Caki2 (cell line): ENCODE data around the gene ATP8B4. TPM values are rescaled to one million over a fixed set of nuclear protein-coding genes. Genes with fewer than 3 reads are reported as not detected.
"Not testable (repeated sequence)": the region's sequence is repeated elsewhere in the genome, so short reads cannot be mapped to it uniquely, and the experiment has no call there.

Experiments
- DNase-seq: peaks from one replicate; pipeline ENCODE4 v3.0.0-alpha.2; 2015; ENCODE audit warnings: low read depth
- in situ Hi-C: cut with HindIII; loops from 2 replicates; pipeline ENCODE4 v1.10.0; 2016; ENCODE audit warnings: low sequenced_read_pairs, low pct_unique_long_range_greater_than_20kb, mixed read lengths
- total RNA-seq: library from RNA; depleted of rRNA; stranded (reverse); fragments of >200 nt; shearing (Covaris generic); gene quantifications from 2 replicates; pipeline ENCODE4 v1.2.3, GENCODE V29; 2014; ENCODE audit warnings: low replicate concordance; rRNA removed

ATP8B4 gene, protein sequence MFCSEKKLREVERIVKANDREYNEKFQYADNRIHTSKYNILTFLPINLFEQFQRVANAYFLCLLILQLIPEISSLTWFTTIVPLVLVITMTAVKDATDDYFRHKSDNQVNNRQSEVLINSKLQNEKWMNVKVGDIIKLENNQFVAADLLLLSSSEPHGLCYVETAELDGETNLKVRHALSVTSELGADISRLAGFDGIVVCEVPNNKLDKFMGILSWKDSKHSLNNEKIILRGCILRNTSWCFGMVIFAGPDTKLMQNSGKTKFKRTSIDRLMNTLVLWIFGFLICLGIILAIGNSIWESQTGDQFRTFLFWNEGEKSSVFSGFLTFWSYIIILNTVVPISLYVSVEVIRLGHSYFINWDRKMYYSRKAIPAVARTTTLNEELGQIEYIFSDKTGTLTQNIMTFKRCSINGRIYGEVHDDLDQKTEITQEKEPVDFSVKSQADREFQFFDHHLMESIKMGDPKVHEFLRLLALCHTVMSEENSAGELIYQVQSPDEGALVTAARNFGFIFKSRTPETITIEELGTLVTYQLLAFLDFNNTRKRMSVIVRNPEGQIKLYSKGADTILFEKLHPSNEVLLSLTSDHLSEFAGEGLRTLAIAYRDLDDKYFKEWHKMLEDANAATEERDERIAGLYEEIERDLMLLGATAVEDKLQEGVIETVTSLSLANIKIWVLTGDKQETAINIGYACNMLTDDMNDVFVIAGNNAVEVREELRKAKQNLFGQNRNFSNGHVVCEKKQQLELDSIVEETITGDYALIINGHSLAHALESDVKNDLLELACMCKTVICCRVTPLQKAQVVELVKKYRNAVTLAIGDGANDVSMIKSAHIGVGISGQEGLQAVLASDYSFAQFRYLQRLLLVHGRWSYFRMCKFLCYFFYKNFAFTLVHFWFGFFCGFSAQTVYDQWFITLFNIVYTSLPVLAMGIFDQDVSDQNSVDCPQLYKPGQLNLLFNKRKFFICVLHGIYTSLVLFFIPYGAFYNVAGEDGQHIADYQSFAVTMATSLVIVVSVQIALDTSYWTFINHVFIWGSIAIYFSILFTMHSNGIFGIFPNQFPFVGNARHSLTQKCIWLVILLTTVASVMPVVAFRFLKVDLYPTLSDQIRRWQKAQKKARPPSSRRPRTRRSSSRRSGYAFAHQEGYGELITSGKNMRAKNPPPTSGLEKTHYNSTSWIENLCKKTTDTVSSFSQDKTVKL
- total RNA-seq, result not detected in 2 replicates

DNA sequence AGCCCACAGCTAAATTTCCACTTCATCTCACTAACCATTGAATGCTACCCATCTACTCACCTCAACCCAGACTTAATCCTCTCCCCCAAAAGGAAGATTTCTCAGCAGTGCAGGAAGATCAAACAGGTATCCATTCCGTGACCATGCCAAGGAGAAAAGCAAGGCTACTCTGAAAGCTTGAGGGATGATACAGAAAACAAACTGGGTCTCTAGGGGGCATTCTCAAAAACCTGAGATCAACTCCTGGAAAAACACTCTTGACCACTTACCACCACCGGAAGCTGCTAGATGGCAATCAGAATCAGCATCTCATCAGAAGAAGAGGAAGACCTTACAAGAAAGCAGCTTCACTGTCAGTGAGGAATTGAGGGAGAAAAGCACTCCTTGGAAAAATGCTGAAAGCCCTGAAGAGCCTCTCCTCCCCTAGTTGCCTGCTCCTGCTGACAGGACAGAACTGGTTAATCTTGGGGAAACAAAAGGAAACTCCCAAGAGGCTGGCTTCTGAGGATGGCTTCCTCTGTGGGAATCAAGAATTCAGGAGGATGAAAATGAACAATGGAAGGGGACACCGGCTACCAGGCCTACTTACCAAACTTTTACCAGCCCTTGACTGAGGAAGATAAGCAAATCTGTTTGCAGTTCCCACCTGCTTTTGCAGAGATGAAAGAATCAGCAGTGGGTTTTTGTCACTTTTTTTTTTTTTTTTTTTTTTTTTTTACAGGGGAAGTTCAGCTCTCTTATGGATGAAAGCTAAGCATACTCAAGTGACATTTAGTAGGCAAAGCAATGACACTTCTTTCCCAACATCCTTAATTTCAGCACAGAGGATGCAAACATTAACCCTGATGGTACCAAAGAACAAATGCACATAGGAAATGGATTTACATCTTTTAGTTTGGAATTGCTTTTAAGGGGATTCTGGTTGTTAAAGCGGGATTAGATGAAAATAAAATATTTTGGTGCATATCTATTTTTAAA is at the start of gene ATP8B4:
Gene ATP8B4 (minus strand): TSS at position 171 of the 978 bp plus-strand sequence. CDS start 12,267 bp downstream, outside the sequence.
- in situ Hi-C loops, result no loop called here
- DNase-seq, result no peak

DNA sequence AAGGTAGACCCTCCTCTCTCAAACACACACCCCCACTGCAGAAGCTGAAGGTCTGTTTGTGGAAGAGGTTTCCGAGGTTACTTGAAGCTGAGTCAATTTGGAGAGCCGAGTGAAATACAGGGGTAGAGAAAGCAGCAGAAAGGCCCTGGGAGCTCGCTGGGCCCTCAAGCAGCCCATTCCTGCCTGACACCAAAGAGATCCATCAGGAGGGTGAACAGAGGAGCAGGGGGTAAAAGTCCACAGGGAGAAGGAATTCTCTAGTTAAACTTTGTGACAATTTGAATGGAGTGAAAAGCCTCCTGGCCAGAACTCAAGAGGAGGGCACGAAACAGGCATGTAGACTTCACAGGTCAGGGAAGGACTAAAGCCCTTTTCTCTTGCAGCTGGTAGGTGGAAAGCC is 49.3 kb upstream of the ATP8B4 start:
- no peak for DNase-seq
- in situ Hi-C loops, result no loop called here

DNA sequence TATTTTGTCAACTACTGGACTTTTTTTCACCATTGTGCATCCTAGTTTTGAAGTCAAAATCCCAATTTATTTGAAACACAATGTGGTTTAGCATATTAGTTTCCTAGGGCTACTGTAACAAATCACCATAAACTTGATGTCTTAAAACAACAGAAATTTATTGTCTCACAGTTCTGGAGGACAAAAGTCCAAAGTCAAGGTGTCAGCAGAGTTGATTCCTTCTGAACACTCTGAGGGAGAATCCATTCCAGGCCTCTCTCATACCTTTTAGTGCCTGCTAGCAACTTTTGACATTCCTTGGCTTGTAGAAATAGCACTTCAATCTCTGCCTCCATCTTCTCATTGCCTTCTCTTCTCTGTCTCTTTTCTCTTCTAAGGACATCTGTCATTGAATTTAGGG is 48.1 kb upstream of the ATP8B4 start:
- in situ Hi-C loops, result no loop called here

DNA sequence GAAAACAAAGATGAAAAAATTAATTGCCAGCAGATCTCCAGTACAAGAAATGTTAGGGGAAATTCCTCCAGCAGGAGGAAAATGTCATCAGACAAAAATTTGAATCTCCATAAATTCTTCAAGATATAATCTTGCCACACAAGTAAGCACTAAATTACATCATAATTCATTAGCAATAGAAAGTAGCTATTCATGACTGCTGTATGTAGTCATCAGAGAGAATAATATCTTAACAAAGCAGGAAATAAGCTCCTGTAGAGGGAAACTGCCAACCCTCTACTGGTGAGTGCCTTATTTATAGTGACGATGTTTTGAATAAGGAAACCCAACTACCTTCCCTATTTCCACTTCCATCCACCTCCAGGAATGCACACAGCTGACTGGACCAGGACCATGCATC is 47.2 kb upstream of the ATP8B4 start:
- in situ Hi-C loops, result no loop called here
- no peak for DNase-seq

More for the DNA sequence above, 48.1 kb upstream of the ATP8B4 start:
- no peak for DNase-seq

DNA sequence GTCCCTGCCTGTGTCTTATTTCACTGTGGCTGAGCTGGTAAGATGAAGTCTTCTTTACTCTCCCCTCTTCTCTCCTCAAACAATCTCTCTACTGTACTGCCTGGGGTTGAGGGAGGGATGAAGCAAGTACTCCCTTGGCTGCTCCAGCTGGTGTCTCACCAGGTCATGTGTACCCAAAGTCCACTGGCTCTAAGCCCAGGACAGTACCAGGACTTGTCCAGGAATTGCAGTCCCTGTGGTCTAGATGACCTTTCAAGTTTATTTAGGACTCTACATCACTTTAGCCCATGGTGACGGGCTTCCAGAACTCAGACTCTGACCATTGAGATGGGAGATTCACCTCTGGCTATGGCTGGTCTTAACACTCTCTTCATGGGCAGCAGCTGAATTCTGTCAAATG is 45.4 kb upstream of the ATP8B4 start:
- DNase-seq, result no peak
- in situ Hi-C loops, result no loop called here

DNA sequence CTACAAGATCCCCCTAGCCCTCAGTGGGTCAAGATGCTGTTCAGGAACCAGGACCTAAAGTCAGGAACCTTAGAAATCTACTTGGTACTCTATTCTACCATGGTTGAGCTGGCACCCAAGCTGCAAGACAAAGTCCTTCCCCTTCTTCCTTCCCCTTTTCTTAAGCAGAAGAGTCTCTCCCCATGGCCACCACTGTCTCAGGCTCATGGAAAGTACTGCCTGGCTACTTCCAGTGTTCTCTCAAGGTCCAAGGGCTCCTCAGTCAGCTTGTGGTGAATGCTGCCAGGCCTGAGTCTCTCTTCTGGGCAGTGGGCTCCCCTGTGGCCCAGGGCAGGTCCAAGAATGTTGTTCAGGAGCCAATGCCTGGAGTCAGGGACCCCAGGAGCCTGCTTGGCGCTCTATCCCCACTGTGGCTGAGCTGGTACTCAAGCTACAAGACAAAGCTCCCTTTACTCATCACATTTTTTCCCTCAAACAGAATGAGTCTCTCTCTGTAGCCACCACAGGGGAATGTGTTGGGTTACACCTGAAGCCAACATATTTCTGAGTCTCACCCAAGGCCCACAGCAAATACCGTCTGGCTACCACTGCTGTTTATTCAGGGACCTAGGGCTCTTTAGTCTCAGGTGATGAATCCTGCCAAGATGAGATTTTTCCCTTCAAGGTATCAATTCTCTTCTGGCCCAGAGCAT is 44.8 kb upstream of the ATP8B4 start:
- DNase-seq, result no peak
- in situ Hi-C loops, result no loop called here

DNA sequence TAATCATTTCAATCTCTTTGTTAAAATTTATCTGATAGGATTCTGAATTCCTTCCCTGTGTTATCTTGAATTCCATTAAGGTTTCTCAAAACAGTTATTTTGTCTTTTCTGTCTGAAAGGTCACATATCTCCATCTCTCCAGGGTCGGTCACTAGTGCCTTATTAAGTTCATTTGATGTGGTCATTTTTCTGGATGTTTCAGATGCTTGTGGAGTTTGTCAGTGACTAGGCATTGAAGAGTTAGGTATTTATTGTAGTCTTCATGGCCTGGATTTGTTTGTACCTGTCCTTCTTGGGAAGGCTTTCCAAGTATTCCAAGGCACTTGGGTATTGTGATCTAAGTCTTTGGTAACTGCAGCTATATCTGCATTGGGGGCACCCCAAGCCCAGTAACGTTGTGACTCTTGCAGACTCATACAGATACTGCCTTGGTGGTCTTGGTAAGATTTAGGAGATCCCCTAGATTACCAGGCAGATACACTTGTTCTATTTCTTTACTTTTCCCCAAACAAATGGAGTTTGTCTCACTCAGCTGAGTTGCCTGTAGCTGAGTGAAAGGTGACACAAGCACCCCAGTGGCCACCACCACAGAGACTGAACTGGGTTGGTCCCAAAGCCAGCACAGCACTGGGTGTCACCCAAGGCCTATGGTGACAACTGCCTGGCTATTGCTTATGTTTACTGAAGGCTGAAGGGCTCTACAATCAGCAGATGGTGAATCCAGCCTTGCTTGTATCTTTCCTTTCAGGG is 44.1 kb upstream of the ATP8B4 start:
- DNase-seq, result peak; percentile 27
- in situ Hi-C loops, result no loop called here

DNA sequence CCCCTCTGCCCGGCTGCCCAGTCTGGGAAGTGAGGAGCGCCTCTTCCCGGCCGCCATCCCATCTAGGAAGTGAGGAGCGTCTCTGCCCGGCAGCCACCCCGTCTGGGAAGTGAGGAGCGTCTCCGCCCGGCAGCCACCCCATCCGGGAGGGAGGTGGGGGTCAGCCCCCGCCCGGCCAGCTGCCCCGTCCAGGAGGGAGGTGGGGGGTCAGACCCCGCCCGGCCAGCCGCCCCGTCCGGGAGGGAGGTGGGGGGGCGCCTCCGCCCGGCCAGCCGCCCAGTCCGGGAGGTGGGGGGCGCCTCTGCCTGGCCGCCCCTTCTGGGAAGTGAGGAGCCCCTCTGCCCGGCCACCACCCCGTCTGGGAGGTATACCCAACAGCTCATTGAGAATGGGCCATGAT is 39.2 kb upstream of the ATP8B4 start:
- DNase-seq, in situ Hi-C loops: not testable (repeated sequence)

DNA sequence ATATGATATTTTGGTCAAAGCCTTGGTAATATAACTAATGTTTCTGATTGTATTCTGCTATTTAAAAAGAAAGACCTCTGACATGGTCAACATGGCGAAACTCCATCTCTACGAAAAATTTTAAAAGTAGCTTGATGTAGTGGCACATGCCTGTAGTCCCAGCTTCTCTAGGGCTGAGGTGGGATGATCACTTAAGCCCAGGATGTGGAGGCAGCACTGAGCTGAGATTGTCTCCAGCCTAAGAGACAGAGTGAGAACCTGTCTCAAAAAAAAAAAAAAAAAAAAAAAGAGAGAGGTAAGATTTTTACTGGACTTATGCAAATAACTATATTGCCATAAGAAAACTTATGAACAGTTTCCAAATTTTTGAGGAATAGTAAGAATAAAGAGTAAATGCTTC is 32.4 kb upstream of the ATP8B4 start:
- DNase-seq, result no peak
- in situ Hi-C loops, result no loop called here

DNA sequence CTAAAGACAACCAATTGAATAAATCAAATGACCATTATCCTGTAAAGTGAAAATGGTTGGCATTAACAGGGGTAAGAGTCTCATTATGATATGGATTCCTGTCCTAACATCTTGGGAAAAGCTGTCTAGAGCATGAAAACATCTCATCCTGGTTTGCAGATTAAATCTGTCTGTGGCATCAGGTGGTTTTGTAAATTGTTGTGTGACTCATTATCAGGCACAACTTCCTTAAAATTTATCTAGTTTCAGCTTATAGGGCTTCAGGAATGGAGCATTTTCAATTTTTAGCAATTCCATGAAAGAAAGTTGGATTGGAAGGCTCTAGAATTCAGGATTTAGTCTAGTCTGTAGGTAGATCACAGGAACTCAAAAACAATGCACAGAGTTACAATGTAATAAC is 31.8 kb upstream of the ATP8B4 start:
- in situ Hi-C loops, result no loop called here
- DNase-seq, result no peak

DNA sequence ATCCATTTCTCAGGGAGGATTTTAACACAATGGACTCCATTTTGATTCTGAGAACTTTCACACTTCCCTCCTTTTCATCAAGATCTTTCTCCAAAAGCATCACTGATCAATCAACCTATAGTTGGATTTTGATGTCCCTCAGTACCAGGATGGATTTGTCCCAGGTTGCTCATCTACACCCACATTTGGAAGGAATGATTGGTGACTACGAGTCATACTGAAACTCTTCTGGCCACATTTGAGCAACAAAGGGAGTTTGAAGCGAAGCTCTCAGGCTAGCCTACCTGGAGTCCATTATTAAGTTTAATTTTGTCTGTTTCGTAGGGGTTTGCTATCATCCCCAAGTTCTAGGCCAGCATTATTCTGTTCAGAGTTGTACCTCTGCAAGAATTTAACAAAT is 31.3 kb upstream of the ATP8B4 start:
- in situ Hi-C loops, result no loop called here
- DNase-seq, result no peak

DNA sequence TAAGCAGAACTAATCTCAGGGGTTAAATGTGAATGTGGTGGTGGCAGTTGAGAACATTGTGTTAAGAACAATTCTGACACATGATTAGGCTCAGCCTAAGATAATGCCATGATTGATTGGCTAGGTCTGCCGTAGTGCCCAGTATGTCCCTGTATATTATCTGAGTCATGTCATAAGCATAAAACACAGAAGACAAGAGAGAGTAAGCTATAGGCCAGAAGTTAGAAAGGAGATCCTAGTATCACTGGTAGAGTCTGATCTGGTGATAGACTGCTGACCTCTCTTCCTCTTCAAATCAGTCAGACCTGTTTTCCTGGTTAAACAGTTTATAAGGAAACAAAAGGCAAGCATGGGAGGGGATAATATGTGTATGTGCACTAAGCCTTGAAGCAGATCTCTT is 30.1 kb upstream of the ATP8B4 start:
- no peak for DNase-seq
- in situ Hi-C loops, result no loop called here

DNA sequence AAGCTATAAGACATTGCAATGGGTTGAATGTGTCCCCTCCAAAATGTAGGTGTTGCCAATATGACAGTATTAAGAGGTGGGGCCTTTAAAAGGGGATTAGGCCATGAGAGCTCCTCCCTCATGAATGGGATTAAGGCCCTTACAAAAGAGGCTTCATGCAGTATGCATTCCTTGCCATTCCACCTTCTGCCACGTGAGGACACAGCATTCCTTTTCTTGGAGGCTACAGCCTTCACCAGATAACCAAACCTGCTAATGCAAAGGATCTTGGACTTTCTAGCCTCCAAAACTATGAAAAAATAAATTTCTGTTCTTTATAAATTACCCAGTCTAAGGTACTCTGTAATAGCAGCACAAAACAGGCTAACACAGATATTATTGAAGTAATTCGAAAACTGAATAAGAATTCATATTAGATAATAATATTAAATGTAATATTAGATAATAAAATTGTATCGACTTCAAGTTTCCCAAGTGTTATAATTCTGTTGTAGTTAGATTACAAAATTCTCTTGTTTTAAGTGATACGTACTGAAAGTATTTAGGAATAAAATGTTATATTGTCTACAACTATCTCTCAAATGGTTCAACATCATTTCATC is 29.4 kb upstream of the ATP8B4 start:
- in situ Hi-C loops, result no loop called here
- peak; percentile 43 for DNase-seq

DNA sequence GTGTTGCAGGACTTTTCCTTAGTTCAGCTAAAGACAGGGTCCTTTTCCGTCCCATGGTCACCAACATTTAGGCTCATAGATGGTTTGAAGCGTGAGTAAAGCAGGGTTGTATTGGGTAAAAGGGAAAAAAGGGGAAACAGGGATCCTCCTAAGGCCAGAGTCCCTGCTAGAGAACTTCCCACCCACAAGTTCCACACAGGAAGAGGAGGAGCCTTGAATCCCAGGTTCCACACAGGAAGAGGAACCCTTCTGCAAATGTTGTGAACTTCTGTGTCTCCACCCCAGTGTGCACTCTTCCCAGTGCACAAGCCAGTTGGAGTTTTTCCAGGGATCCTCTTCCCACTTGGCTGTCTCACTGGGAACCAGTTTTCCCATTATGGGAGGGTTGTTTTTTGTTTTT is 27.6 kb upstream of the ATP8B4 start:
- in situ Hi-C loops, result no loop called here
- no peak for DNase-seq

DNA sequence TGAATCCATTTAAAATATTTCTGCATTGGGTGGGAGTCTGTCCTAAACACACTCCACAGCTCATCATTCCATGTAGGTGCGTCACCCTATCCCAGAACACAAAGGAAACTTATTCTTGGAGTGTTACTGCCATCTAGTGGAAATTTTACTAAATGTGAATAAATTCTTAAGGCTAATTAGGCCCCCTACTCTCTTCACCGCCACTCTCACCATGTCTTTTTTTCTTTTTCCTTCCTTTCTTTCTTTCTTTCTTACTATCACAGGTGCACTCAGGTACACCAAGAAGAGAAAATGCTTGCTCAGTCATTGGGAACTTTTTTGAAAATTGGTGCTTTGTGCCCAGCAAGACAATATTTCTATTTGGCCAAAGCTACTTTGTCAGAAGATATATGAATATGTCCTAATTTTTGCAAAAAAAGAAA is 26.4 kb upstream of the ATP8B4 start:
- DNase-seq, result peak; percentile 60
- in situ Hi-C loops, result no loop called here
